Tibial artery (tissue), 4 donors: ENCODE measurements around the gene HDAC2.

Experiments
- DNase-seq, 2 donors: peaks; one replicate each; pipeline ENCODE4 v3.0.0-alpha.2; 2019
- H3K27ac ChIP-seq, 2 donors: fragments of 200-600 bp; sonication (generic) in 1 of 2; 1 replicate in 1 of 2; 2 replicates in 1 of 2; pipeline ENCODE4 v1.5.1; 2018 to 2019; ENCODE audit warnings: mild to moderate bottlenecking in 1 of 2
- H3K27me3 ChIP-seq, 2 donors: fragments of 200-600 bp; sonication (generic) in 1 of 2; one replicate each; pipeline versions ENCODE4 v1.5.1 to v1.6.0; 2016 to 2019
- H3K36me3 ChIP-seq, 3 donors: fragments of 200-600 bp; sonication (generic) in 2 of 3; one replicate each; pipeline ENCODE4 v1.5.1; 2016 to 2019; ENCODE audit warnings: mild to moderate bottlenecking in 2 of 3
- H3K4me1 ChIP-seq, 4 donors: fragments of 200-600 bp; sonication (generic) in 2 of 4; 1 replicate in 3 of 4; 2 replicates in 1 of 4; pipeline ENCODE4 v1.5.1; 2016 to 2019
- H3K4me3 ChIP-seq, 2 donors: fragments of 200-600 bp; sonication (generic) in 1 of 2; 1 replicate in 1 of 2; 2 replicates in 1 of 2; pipeline ENCODE4 v1.5.1; 2018 to 2019; ENCODE audit warnings: mild to moderate bottlenecking in 2 of 2
- H3K9me3 ChIP-seq, 3 donors: fragments of 200-600 bp; sonication (generic) in 1 of 3; one replicate each; pipeline ENCODE4 v1.5.1; 2016 to 2019
- CTCF ChIP-seq, 2 experiments: fragments of 200-600 bp in 1 of 2; fragments of 450-650 bp in 1 of 2; IDR thresholded peaks; one replicate each; pipeline ENCODE4 v1.5.1; 2017 to 2019; ENCODE audit warnings: antibody characterized with exemption in 2 of 2, mild to moderate bottlenecking in 1 of 2, moderate library complexity in 1 of 2
- intact Hi-C: fragments of 100-400 bp; cut with DNase I; formaldehyde crosslinking; loops from one replicate; pipeline ENCODE4 v1.15.0; 2023; ENCODE audit warnings: low total_unique reads

Gene HDAC2

GRCh38 chr6:113954653-113955052 is 16.3 kb downstream of the HDAC2 start:
- no peak overlapping the region for H3K27ac ChIP-seq
- no peaks in the 10 kb centered on the region for H3K9me3 ChIP-seq
- no peak for TF ChIP-seq CTCF (IDR thresholded peaks at IDR 0.05)
- H3K4me3 ChIP-seq = no peak overlapping the region
- intact Hi-C loops = no loop called here
- H3K4me1 ChIP-seq = peaks cover 0 to under 1% (median 0%) of the 10 kb centered on the region in 4 donors
- no peaks in the 10 kb centered on the region for H3K27me3 ChIP-seq
- H3K36me3 ChIP-seq = peaks cover 10 to 42% (median 23%) of the 10 kb centered on the region in 3 donors
- no peak for DNase-seq

- H3K27ac ChIP-seq = no peak overlapping the region
- H3K9me3 ChIP-seq = no peaks in the 10 kb centered on the region
- no peak for TF ChIP-seq CTCF (IDR thresholded peaks at IDR 0.05)
- intact Hi-C loops = no loop called here
- peaks cover 15 to 44% (median 28%) of the 10 kb centered on the region in 3 donors for H3K36me3 ChIP-seq
- H3K27me3 ChIP-seq = no peaks in the 10 kb centered on the region
- H3K4me1 ChIP-seq = no peaks in the 10 kb centered on the region
- H3K4me3 ChIP-seq = no peak overlapping the region
- DNase-seq = no peak
Observed at GRCh38 chr6:113953346-113953745, 17.6 kb downstream of the HDAC2 start.

DNA sequence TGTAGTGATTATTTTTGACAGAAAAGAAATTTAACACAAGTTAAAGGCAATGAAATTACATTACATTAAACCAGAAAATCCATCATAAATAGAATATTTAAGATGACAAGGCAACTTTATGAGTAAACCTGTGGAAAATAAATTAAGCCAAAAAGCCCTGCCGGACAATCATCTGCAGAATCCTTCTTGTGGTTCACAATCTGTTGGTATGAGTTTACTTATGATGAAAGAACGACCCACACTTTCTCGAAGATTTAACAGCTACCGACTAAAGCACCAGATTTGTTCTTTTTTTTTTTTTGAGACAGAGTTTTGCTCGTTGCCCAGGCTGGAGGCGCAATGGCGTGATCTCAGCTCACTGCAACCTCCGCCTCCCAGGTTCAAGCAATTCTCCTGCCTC is 21.4 kb downstream of the HDAC2 start:
- Histone ChIP-seq H3K9me3 (no peaks in the 10 kb centered on the region), H3K27ac (no peak overlapping the region), H3K27me3 (no peaks in the 10 kb centered on the region), H3K4me3 (no peak overlapping the region), H3K36me3 (peaks cover 16 to 42% (median 37%) of the 10 kb centered on the region in 3 donors), H3K4me1 (no peaks in the 10 kb centered on the region)
- DNase-seq = no peak
- intact Hi-C loops = no loop called here
- no peak for TF ChIP-seq CTCF (IDR thresholded peaks at IDR 0.05)

- TF ChIP-seq CTCF (IDR thresholded peaks at IDR 0.05) = no peak
- Histone ChIP-seq H3K27ac (no peak overlapping the region), H3K4me1 (peaks cover 0 to 5% (median 0%) of the 10 kb centered on the region in 4 donors), H3K36me3 (peaks cover 47 to 58% (median 55%) of the 10 kb centered on the region in 3 donors), H3K4me3 (no peak overlapping the region), H3K27me3 (no peaks in the 10 kb centered on the region), H3K9me3 (no peaks in the 10 kb centered on the region)
- intact Hi-C loops = no loop called here
- DNase-seq = no peak
Observed at GRCh38 chr6:113944701-113945100, 26.2 kb downstream of the HDAC2 start.

- peaks cover 0 to 5% (median 0%) of the 10 kb centered on the region in 4 donors for H3K4me1 ChIP-seq
- H3K27ac ChIP-seq = no peak overlapping the region
- DNase-seq = no peak
- intact Hi-C loops = no loop called here
- H3K9me3 ChIP-seq = no peaks in the 10 kb centered on the region
- H3K4me3 ChIP-seq = no peak overlapping the region
- H3K27me3 ChIP-seq = no peaks in the 10 kb centered on the region
- no peak for TF ChIP-seq CTCF (IDR thresholded peaks at IDR 0.05)
- H3K36me3 ChIP-seq = peaks cover 41 to 55% (median 51%) of the 10 kb centered on the region in 3 donors
Observed at GRCh38 chr6:113939825-113940224, 31.1 kb downstream of the HDAC2 start.
